ENCODE measurements around the gene STMN1.

STMN1 gene

GRCh38 chr1:25871086-25871703 is 35.0 kb downstream of the STMN1 start:
- no peak for DNase-seq (ENCODE audit: low read depth, low spot score)

DNA sequence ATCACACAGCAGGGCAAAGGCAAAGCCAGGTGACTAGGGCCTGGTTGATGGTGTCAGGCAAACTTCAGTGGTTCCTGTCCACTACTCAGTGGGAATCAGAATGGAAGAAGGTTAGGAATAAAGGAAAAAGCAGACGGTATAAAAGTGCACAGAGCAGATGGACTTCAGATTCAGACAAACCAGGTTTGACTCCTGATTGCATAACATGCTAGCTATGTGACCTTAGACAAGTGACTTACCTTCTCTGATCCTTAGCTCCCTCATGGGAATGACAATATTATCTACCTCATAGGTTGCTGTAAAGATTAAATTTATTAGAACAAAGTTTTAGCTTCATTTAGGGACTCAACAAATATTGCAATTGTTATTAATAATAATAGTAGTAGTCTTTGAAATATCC is 35.6 kb downstream of the STMN1 start:
- no peak for DNase-seq (ENCODE audit: low read depth, low spot score)

DNA sequence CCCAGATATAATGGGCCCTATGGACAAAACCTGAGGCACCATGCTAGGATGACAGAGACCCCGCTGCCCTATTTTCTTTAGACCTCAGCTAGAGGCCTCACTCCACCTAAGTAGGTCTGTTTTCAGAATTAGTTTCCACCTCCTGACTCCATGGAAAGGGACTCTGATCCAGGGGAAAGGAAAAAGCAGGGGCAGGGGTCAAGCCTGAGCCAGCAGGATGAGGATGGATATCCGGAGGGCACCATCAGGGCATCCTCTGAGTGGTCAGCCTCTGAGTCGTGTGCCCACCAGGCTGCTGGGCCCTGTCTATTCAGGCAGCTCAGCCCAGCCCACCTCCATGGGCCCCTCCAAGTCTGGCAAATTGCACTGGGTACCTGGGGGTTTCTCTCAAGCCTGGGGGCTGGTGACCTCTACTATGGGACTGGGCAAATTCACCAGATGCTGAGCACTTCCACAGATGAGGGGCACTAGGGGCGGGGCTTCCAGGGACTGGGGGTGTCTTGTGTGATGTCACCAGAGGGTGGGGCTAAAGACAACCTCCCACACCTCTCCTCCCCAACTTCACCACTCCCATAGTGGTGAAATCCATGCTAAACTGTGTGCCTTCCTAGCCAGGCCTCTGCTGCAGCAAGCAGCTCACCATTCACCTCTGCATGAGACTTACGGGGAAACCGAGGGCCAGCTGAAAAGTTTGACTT is 36.2 kb downstream of the STMN1 start:
- no peak for DNase-seq (ENCODE audit: low read depth, low spot score)

- no peak for DNase-seq (ENCODE audit: low read depth, low spot score)
Observed at GRCh38 chr1:25867210-25867991, 38.8 kb downstream of the STMN1 start.

DNA sequence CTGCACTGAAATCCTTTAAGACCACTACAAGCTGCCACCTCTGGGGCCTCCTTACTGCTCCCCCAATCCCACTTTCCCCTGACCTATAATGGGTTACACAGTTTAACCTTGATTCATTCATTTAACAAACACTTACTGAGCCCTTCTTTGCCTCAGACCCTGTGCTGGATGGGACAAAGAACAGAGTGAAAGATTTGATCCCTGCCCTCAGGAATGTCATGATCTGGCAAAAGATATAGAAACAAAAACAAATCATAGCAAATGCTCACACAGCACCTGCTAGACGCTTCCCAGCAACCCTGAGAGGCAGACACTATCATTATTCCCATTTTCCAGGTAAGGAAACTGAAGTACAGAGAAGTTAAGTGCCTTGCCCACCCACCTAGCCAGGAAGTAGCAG is 39.9 kb downstream of the STMN1 start:
- no peak for DNase-seq (ENCODE audit: low read depth, low spot score)

GRCh38 chr1:25864434-25864833 is 41.8 kb downstream of the STMN1 start:
- no peak for DNase-seq (ENCODE audit: low read depth, low spot score)

DNA sequence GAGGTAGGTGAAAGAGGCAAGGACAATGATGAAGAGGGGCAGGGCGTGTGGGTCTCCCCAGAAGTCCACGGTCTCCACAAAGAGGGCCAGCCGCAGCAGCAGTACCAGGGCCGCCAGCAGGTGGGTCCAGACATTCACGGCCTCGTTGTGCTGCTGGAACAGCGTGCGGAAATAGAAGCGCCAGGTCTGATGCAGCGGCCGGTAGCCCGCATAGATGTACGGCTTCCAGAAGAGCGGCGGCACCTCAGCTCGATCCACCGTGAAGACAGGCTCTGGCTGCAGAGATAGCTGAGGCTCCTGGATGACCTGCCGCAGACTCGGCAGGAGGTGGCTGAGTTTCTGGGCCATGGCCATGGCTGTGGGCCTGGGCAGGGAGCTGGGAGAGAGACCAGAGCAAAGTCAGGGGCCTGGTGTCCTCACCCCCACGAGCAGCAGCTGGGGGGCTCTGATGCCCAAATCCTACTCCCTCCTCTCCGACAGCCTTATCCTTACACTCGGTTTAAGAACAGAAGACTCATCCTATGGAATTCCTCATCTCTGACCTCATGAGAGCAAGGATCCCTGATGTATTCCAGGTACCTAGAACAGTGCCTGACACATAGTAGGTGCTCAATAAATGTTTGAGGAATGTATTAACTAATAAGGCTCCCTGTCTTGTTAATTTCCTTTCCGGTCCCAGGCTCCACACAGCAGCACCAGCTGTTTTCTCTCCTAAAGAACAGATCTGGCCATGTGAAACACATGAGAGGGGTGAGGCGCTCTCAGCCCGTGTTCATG is 42.5 kb downstream of the STMN1 start:
- no peak for DNase-seq (ENCODE audit: low read depth, low spot score)

DNA sequence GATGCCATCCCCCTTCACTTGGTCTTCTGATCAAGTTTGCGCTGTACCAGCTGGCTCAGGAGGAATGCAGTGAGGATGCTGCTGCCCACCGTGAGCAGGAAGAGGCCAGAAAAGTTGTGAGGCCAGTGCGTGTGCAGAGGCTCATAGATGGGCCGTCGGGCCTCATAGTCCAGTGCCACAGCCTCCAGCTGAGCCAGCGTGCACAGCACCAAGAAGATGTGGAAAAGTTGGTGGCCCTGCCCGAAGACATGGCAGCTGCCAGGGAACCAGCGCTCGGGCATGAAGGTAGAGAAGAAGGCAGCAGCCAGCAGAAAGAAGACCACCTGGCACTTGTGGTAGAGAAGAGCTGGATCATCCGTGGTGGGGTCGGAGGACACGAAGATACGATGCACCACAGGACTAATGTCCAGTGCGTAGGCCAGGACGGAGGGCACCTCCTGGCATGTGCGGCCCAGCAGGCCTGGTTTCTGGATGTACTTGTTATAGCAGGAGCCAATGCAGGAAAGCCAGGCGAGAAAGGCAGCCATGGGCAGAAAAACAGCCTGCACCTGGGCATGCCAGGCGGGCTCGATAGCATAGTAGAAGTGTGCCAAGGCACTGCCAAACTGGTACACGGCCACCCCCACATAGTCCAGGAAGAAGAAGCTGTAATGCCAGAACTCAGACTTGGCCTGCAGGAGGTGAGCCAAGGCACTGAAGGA is 43.3 kb downstream of the STMN1 start:
- DNase-seq (ENCODE audit: low read depth, low spot score) = no peak

- DNase-seq (ENCODE audit: low read depth, low spot score) = peak; percentile 55
Observed at GRCh38 chr1:25861316-25862286, 44.6 kb downstream of the STMN1 start.

DNA sequence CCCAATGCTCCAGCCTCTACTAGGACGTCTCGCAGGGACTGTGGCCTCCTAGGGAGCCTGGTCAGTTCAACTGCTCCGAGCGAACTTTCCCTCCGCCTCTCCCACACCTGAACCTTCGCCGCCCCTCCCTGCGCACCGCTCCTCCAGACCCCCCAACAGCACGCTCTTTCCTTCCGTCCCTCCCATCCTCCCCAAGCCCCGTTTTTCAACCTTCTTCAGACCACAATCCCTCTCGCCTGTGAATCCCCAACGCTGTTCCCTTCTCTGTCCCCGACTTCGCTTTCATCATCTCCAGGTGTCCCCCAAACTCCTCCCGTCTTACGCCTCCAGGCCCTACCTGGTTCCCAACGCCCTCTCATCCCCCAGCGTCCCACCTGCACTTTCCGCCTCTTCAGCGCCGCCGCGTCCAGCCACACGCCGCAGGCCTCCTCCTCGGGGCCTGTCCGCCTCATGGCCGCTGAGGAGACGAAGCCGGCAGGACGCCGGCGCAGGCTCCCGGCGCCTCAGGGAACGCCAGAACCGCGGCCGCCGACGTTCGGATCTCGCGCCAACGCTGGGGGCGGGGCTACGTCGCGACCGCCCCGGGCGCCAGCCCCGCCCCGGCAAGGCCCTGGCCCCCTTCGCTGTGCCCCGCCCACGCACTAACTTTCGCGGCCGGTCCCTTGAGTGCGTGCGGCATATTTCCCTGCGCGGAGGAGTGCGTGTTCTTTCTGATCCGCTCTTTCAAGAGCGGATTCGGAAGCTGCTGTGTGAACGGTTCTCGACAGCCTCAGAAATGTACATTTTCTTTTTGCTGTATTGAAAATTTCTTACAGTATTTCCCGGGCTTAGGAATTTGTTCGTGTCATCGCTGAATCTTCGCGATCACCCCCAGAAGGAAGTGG is 47.1 kb downstream of the STMN1 start, which contains the start of gene AUNIP:
AUNIP (minus strand) TSS at position 552 of the 884 bp plus-strand sequence; CDS start at position 452, 100 bp downstream.
- peak; percentile 92 for DNase-seq (ENCODE audit: low read depth, low spot score)

- no peak for DNase-seq (ENCODE audit: low read depth, low spot score)
Observed at GRCh38 chr1:25858494-25858893, 47.7 kb downstream of the STMN1 start.

GRCh38 chr1:25856856-25857255 is 49.4 kb downstream of the STMN1 start:
- peak; percentile 47 for DNase-seq (ENCODE audit: low read depth, low spot score)

GRCh38 chr1:25854554-25854953 is 51.7 kb downstream of the STMN1 start:
- no peak for DNase-seq (ENCODE audit: low read depth, low spot score)

Data from ELF-1 (cell line).